HL-60/S4 (cell line): Measurements from ENCODE around the gene MTHFD1L.

Source experiments
- in situ Hi-C: fragments of 300-500 bp; cut with MboI; formaldehyde crosslinking; loops from 2 replicates; pipeline ENCODE4 v1.14.3; 2022; ENCODE audit warnings: low sequenced_read_pairs

The MTHFD1L gene

GRCh38 chr6:150981095-150981494 is 115.6 kb downstream of the MTHFD1L start:
- in situ Hi-C loops, result no loop called here

GRCh38 chr6:150981669-150982068 is 116.2 kb downstream of the MTHFD1L start:
- in situ Hi-C loops, result no loop called here

GRCh38 chr6:150987371-150987828 is 121.9 kb downstream of the MTHFD1L start:
- in situ Hi-C loops, result no loop called here

- in situ Hi-C loops, result no loop called here
Measured at GRCh38 chr6:150987855-150988464, 122.5 kb downstream of the MTHFD1L start.

- in situ Hi-C loops, result no loop called here
Measured at GRCh38 chr6:150991487-150991886, 126.0 kb downstream of the MTHFD1L start.

- in situ Hi-C loops, result no loop called here
Measured at GRCh38 chr6:150992262-150992661, 126.8 kb downstream of the MTHFD1L start.

GRCh38 chr6:150992703-150993102 is 127.2 kb downstream of the MTHFD1L start:
- in situ Hi-C loops, result no loop called here

GRCh38 chr6:150993253-150993652 is 127.8 kb downstream of the MTHFD1L start:
- in situ Hi-C loops, result no loop called here

GRCh38 chr6:150994026-150994425 is 128.5 kb downstream of the MTHFD1L start:
- in situ Hi-C loops, result no loop called here

GRCh38 chr6:150996968-150997367 is 131.5 kb downstream of the MTHFD1L start:
- in situ Hi-C loops, result no loop called here

- in situ Hi-C loops, result no loop called here
Measured at GRCh38 chr6:150999107-150999506, 133.6 kb downstream of the MTHFD1L start.

GRCh38 chr6:150999576-150999975 is 134.1 kb downstream of the MTHFD1L start:
- in situ Hi-C loops, result no loop called here

- in situ Hi-C loops, result no loop called here
Measured at GRCh38 chr6:151001387-151002056, 136.0 kb downstream of the MTHFD1L start.

- in situ Hi-C loops, result no loop called here
Measured at GRCh38 chr6:151002057-151002450, 136.6 kb downstream of the MTHFD1L start.

GRCh38 chr6:151002491-151002935 is 137.0 kb downstream of the MTHFD1L start:
- in situ Hi-C loops, result no loop called here

- in situ Hi-C loops, result no loop called here
Measured at GRCh38 chr6:151004383-151005024, 139.0 kb downstream of the MTHFD1L start.

- in situ Hi-C loops, result no loop called here
Measured at GRCh38 chr6:151005164-151005563, 139.7 kb downstream of the MTHFD1L start.

GRCh38 chr6:151005896-151006632 is 140.6 kb downstream of the MTHFD1L start:
- in situ Hi-C loops, result no loop called here

- in situ Hi-C loops, result no loop called here
Measured at GRCh38 chr6:151007076-151007475, 141.6 kb downstream of the MTHFD1L start.

GRCh38 chr6:151007922-151008321 is 142.4 kb downstream of the MTHFD1L start:
- in situ Hi-C loops, result no loop called here

- in situ Hi-C loops, result no loop called here
Measured at GRCh38 chr6:151008425-151008824, 142.9 kb downstream of the MTHFD1L start.
